HCT116 (cell line): ENCODE measurements around the gene ARFGAP1. TPM values are rescaled to one million over a fixed set of nuclear protein-coding genes. Genes with fewer than 3 reads are reported as not detected.

Experiments used
- ATAC-seq: fragments of 200-7000 bp; cut with Tn5 transposase; 2 replicates; pipeline ENCODE4 v1.9.1; 2020; ENCODE audit warnings: mild to moderate bottlenecking, moderate library complexity
- BruUV-seq: library from RNA; stranded (reverse); fragments of 400-500 nt; replicated peaks from 2 replicates; lab custom pipeline; 2021; lab: Mats Ljungman, UMichigan
- CTCF ChIA-PET: fragments of 300-600 bp; sonication (Branson Sonifier 250); formaldehyde crosslinking; loops from one replicate; lab custom pipeline; 2021; ENCODE audit warnings: antibody characterized with exemption; lab: Charles Lee
- POLR2A ChIA-PET: fragments of 300-600, 350-600 bp; sonication (Branson Sonifier 250); formaldehyde crosslinking; loops from one replicate; lab custom pipeline; 2021; ENCODE audit warnings: antibody characterized with exemption; lab: Charles Lee
- RAD21 ChIA-PET, 2 experiments: fragments of 300-600 bp; sonication (Branson Sonifier 250); formaldehyde crosslinking; loops; one replicate each; lab custom pipeline; 2023; ENCODE audit warnings: low total read pairs in 2 of 2; ENCODE audit not compliant: uncharacterized antibody in 2 of 2, unreplicated experiment in 2 of 2, low non-redundant PET in 1 of 2; lab: Charles Lee
- DNase-seq: peaks from one replicate; pipeline ENCODE4 v3.0.0-alpha.2; 2010; ENCODE audit warnings: low read depth, low spot score
- H2AFZ ChIP-seq: fragments of 200-600 bp; shearing (Covaris generic), sonication (generic); 2 replicates; pipeline ENCODE4 v1.6.1; 2017; ENCODE audit warnings: low read depth, mixed run types, mixed read lengths, antibody characterized with exemption, low read length; ENCODE audit not compliant: poor library complexity, severe bottlenecking
- H3K27ac ChIP-seq: 2 replicates; pipeline ENCODE4 v1.5.1; 2012; ENCODE audit warnings: low read depth, low read length
- H3K27me3 ChIP-seq: fragments of 200-600 bp; sonication (generic); 2 replicates; pipeline ENCODE4 v1.6.1; 2016; ENCODE audit warnings: mixed run types, low read length, mixed read lengths; ENCODE audit not compliant: insufficient read depth
- H3K36me3 ChIP-seq, 2 experiments: fragments of 200-500 bp in 1 of 2; fragments of 200-600 bp in 1 of 2; sonication (Bioruptor generic) in 1 of 2; sonication (generic) in 1 of 2; 2 replicates each; pipeline versions ENCODE4 v1.5.1 to v1.6.1; 2014 to 2016; ENCODE audit warnings: low read length in 2 of 2, inconsistent platforms in 1 of 2, mixed read lengths in 1 of 2, mixed run types in 1 of 2; ENCODE audit not compliant: insufficient read depth in 2 of 2, control insufficient read depth in 1 of 2
- H3K4me1 ChIP-seq, 2 experiments: fragments of 200-600 bp in 1 of 2; sonication (generic) in 1 of 2; 2 replicates each; pipeline versions ENCODE4 v1.5.1 to v1.6.1; 2012 to 2017; ENCODE audit warnings: low read length in 2 of 2, inconsistent platforms in 1 of 2, mild to moderate bottlenecking in 1 of 2, mixed read lengths in 1 of 2, mixed run types in 1 of 2, moderate library complexity in 1 of 2; ENCODE audit not compliant: insufficient read depth in 2 of 2, control insufficient read depth in 1 of 2
- H3K4me2 ChIP-seq: fragments of 200-600 bp; sonication (generic); 2 replicates; pipeline ENCODE4 v1.6.1; 2017; ENCODE audit warnings: mixed run types, low read length, mixed read lengths
- H3K4me3 ChIP-seq, 2 experiments: fragments of 200-600 bp in 1 of 2; sonication (generic) in 1 of 2; replicated peaks in 1 of 2; 2 replicates each; pipeline ENCODE4 v1.5.1; 2011 to 2016; ENCODE audit warnings: low read length in 2 of 2, control low read depth in 1 of 2, low read depth in 1 of 2, mild to moderate bottlenecking in 1 of 2, mixed read lengths in 1 of 2, mixed run types in 1 of 2
- H3K79me2 ChIP-seq: fragments of 200-600 bp; sonication (generic); 2 replicates; pipeline ENCODE4 v1.6.1; 2017; ENCODE audit warnings: mild to moderate bottlenecking, mixed run types, low read length, moderate library complexity, mixed read lengths; ENCODE audit not compliant: insufficient read depth
- H3K9ac ChIP-seq: fragments of 200-600 bp; sonication (generic); 2 replicates; pipeline ENCODE4 v1.6.1; 2016; ENCODE audit warnings: low read length, mixed read lengths
- H3K9me2 ChIP-seq: fragments of 200-600 bp; sonication (generic), shearing (Covaris generic); 2 replicates; pipeline ENCODE4 v1.6.1; 2017; ENCODE audit warnings: mixed run types, mild to moderate bottlenecking, moderate library complexity; ENCODE audit not compliant: insufficient read depth
- H3K9me3 ChIP-seq, 2 experiments: fragments of 200-500 bp in 1 of 2; fragments of 200-600 bp in 1 of 2; sonication (Bioruptor generic) in 1 of 2; sonication (generic) in 1 of 2; 2 replicates each; pipeline ENCODE4 v1.6.1; 2014 to 2017; ENCODE audit warnings: low read length in 2 of 2, mixed read lengths in 2 of 2, inconsistent platforms in 1 of 2, low read depth in 1 of 2, mild to moderate bottlenecking in 1 of 2, mixed run types in 1 of 2, moderate library complexity in 1 of 2; ENCODE audit not compliant: control insufficient read depth in 1 of 2, insufficient read depth in 1 of 2
- H4K20me1 ChIP-seq: fragments of 200-600 bp; sonication (generic), shearing (Covaris generic); 2 replicates; pipeline ENCODE4 v1.6.1; 2017; ENCODE audit warnings: mixed run types, mild to moderate bottlenecking, moderate library complexity; ENCODE audit not compliant: insufficient read depth
- CTCF ChIP-seq, 3 experiments: fragments of 200-600 bp in 1 of 3; sonication (generic) in 1 of 3; IDR thresholded peaks in 2 of 3; conservative IDR thresholded peaks in 1 of 3; 2 replicates each; pipeline ENCODE4 v1.5.1; 2012 to 2017; ENCODE audit warnings: low read depth in 2 of 3, low read length in 2 of 3, antibody characterized with exemption in 1 of 3, borderline replicate concordance in 1 of 3, control low read depth in 1 of 3, mild to moderate bottlenecking in 1 of 3, mixed read lengths in 1 of 3, mixed run types in 1 of 3, moderate library complexity in 1 of 3; ENCODE audit not compliant: insufficient read depth in 1 of 3
- SRF ChIP-seq: IDR thresholded peaks from 2 replicates; pipeline ENCODE4 v1.6.1; 2012; ENCODE audit warnings: low read depth
- intact Hi-C: fragments of 100-400 bp; cut with micrococcal nuclease; formaldehyde crosslinking; loops from 2 replicates; pipeline ENCODE4 v1.10.0; 2022
- total RNA-seq: library from RNA; stranded (reverse); gene quantifications from one replicate; pipeline ENCODE4 v1.2.1, GENCODE V29; 2021; ENCODE audit not compliant: unreplicated experiment
- TF ChIP-seq, protein P1 (sequence below): IDR thresholded peaks from 2 replicates; pipeline ENCODE4 v1.6.1; 2012

Gene ARFGAP1
- total RNA-seq, 1 experiment from 2014 or later = 94.4 TPM

GRCh38 chr20:63280371-63280770 lies 7.8 kb downstream of the ARFGAP1 start:
- H2AFZ ChIP-seq = no peak overlapping the region
- ChIA-PET POLR2A (no interaction called here), CTCF (interaction anchor here (1.8 kb wide), 1 partner anchor 57 kb away, joined by 10 read pairs; no protein-coding TSS in a partner anchor)
- H3K4me1 ChIP-seq = no peaks in the 10 kb centered on the region
- peaks cover 30 to 38% of the 10 kb centered on the region in 2 experiments for H3K36me3 ChIP-seq
- H3K4me3 ChIP-seq = no peak overlapping the region
- no TSS peak for BruUV-seq
- intact Hi-C loops = no loop called here
- ATAC-seq = no peak
- H3K9me2 ChIP-seq = no peaks in the 10 kb centered on the region
- peaks cover 24% of the 10 kb centered on the region for H3K79me2 ChIP-seq
- H3K27ac ChIP-seq = no peak overlapping the region
- H3K9me3 ChIP-seq = no peaks in the 10 kb centered on the region
- no peaks in the 10 kb centered on the region for H4K20me1 ChIP-seq
- DNase-seq = no peak
- TF ChIP-seq SRF = no peak
- TF ChIP-seq, all 23 proteins: peak for 0
- RAD21 ChIA-PET = no interaction called here
- Histone ChIP-seq H3K4me2 (no peak overlapping the region), H3K27me3 (no peaks in the 10 kb centered on the region), H3K9ac (no peak overlapping the region)

- H2AFZ ChIP-seq = no peak overlapping the region
- no peak overlapping the region for H3K4me2 ChIP-seq
- RAD21 ChIA-PET = interaction anchor here in 1 of 2 experiments (1.0 kb wide), 1 partner anchor 58 kb away, joined by 3 read pairs; no protein-coding TSS in a partner anchor
- POLR2A ChIA-PET = interaction anchor here (1.4 kb wide), 1 partner anchor 8 kb away, joined by 3 read pairs; the partner anchor contains the start of gene ARFGAP1
- no peaks in the 10 kb centered on the region for H4K20me1 ChIP-seq
- no peaks in the 10 kb centered on the region for H3K27me3 ChIP-seq
- peaks cover 29 to 35% of the 10 kb centered on the region in 2 experiments for H3K36me3 ChIP-seq
- BruUV-seq = no TSS peak
- no peaks in the 10 kb centered on the region for H3K4me1 ChIP-seq
- H3K9me2 ChIP-seq = no peaks in the 10 kb centered on the region
- peak; percentile 80 for ATAC-seq
- H3K9me3 ChIP-seq = no peaks in the 10 kb centered on the region
- no peak overlapping the region for H3K27ac ChIP-seq
- intact Hi-C loops = no loop called here
- peaks cover 17% of the 10 kb centered on the region for H3K79me2 ChIP-seq
- no peak overlapping the region for H3K9ac ChIP-seq
- peak in 2 of 3 experiments; percentile 55 to 56; a peak in 3 of 6 replicates for TF ChIP-seq CTCF (IDR thresholded peaks at IDR 0.05 in 2 of 3, conservative IDR thresholded peaks at IDR 0.05 in 1 of 3; ENCODE audit: borderline replicate concordance in 1 of 3, insufficient read depth in 1 of 3, low read depth in 2 of 3, low read length in 2 of 3)
- TF ChIP-seq, protein P1, sequence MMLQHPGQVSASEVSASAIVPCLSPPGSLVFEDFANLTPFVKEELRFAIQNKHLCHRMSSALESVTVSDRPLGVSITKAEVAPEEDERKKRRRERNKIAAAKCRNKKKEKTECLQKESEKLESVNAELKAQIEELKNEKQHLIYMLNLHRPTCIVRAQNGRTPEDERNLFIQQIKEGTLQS = no peak
- TF ChIP-seq, all 23 proteins: peak for 1
- H3K4me3 ChIP-seq = no peak overlapping the region
- CTCF ChIA-PET = interaction anchor here (1.8 kb wide), 1 partner anchor 57 kb away, joined by 10 read pairs; no protein-coding TSS in a partner anchor
- no peak for DNase-seq
These were observed 8.4 kb downstream of the ARFGAP1 start for GRCh38 chr20:63280929-63281545.
